ENCODE results near the gene PRSS38.

The PRSS38 gene

GRCh38 chr1:227803933-227804332 lies 11.5 kb upstream of the PRSS38 start:
- DNase-seq (ENCODE audit: low read depth, low spot score) = no peak
- Histone ChIP-seq H3K36me3 (ENCODE audit: insufficient read depth, low read length) (no peaks in the 10 kb centered on the region), H3K27ac (no peak overlapping the region), H3K4me3 (no peak overlapping the region), H3K9me3 (ENCODE audit: low read depth, low read length) (no peaks in the 10 kb centered on the region), H3K9ac (ENCODE audit: insufficient read length) (no peak overlapping the region)
- no peak for TF ChIP-seq EZH2 (IDR thresholded peaks at IDR 0.05)
- TF ChIP-seq FOXP2 (optimal IDR thresholded peaks at IDR 0.05; ENCODE audit: control extremely low read depth, extremely low read length, insufficient read depth) = no peak
- no peak for TF ChIP-seq POLR2AphosphoS5 (IDR thresholded peaks at IDR 0.05; ENCODE audit: borderline replicate concordance, low read depth, low read length)

- Histone ChIP-seq H3K4me3 (no peak overlapping the region), H3K9ac (ENCODE audit: insufficient read length) (no peak overlapping the region), H3K9me3 (ENCODE audit: low read depth, low read length) (no peaks in the 10 kb centered on the region), H3K27ac (no peak overlapping the region), H3K36me3 (ENCODE audit: insufficient read depth, low read length) (no peaks in the 10 kb centered on the region)
- no peak for TF ChIP-seq FOXP2 (optimal IDR thresholded peaks at IDR 0.05; ENCODE audit: control extremely low read depth, extremely low read length, insufficient read depth)
- no peak for TF ChIP-seq POLR2AphosphoS5 (IDR thresholded peaks at IDR 0.05; ENCODE audit: borderline replicate concordance, low read depth, low read length)
- no peak for TF ChIP-seq EZH2 (IDR thresholded peaks at IDR 0.05)
- DNase-seq (ENCODE audit: low read depth, low spot score) = no peak
These were observed 9.8 kb upstream of the PRSS38 start for GRCh38 chr1:227805606-227806197.

DNA sequence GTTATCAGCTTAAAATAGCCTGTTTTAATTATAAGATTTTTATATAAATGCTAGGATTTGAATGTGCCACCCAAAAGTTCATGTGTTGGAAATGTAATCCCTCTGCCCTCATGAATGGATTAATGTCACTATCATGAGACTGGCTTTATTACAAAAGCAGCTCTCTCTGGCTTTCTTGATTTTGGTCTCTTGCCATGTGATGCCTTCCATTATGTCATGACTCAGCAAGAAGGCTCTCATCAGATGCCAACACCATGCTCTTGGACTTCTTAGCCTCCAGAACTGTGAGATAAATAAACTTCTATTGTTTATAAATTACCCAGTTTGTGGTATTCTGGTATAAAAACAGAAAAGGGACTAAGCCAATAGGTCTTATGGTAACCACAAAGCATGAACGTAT lies 6.9 kb upstream of the PRSS38 start:
- H3K9ac ChIP-seq (ENCODE audit: insufficient read length) = no peak overlapping the region
- H3K27ac ChIP-seq = no peak overlapping the region
- no peak for TF ChIP-seq EZH2 (IDR thresholded peaks at IDR 0.05)
- TF ChIP-seq FOXP2 (optimal IDR thresholded peaks at IDR 0.05; ENCODE audit: control extremely low read depth, extremely low read length, insufficient read depth) = no peak
- no peak for TF ChIP-seq POLR2AphosphoS5 (IDR thresholded peaks at IDR 0.05; ENCODE audit: borderline replicate concordance, low read depth, low read length)
- no peak overlapping the region for H3K4me3 ChIP-seq
- no peaks in the 10 kb centered on the region for H3K9me3 ChIP-seq (ENCODE audit: low read depth, low read length)
- DNase-seq (ENCODE audit: low read depth, low spot score) = no peak
- no peaks in the 10 kb centered on the region for H3K36me3 ChIP-seq (ENCODE audit: insufficient read depth, low read length)

GRCh38 chr1:227809026-227809425 lies 6.4 kb upstream of the PRSS38 start:
- no peak for TF ChIP-seq POLR2AphosphoS5 (IDR thresholded peaks at IDR 0.05; ENCODE audit: borderline replicate concordance, low read depth, low read length)
- no peak for TF ChIP-seq EZH2 (IDR thresholded peaks at IDR 0.05)
- no peak for TF ChIP-seq FOXP2 (optimal IDR thresholded peaks at IDR 0.05; ENCODE audit: control extremely low read depth, extremely low read length, insufficient read depth)
- DNase-seq (ENCODE audit: low read depth, low spot score) = no peak
- H3K36me3 ChIP-seq (ENCODE audit: insufficient read depth, low read length) = no peaks in the 10 kb centered on the region
- no peak overlapping the region for H3K4me3 ChIP-seq
- H3K9me3 ChIP-seq (ENCODE audit: low read depth, low read length) = no peaks in the 10 kb centered on the region
- no peak overlapping the region for H3K9ac ChIP-seq (ENCODE audit: insufficient read length)
- H3K27ac ChIP-seq = no peak overlapping the region

- H3K9ac ChIP-seq (ENCODE audit: insufficient read length) = no peak overlapping the region
- H3K36me3 ChIP-seq (ENCODE audit: insufficient read depth, low read length) = no peaks in the 10 kb centered on the region
- H3K9me3 ChIP-seq (ENCODE audit: low read depth, low read length) = no peaks in the 10 kb centered on the region
- no peak overlapping the region for H3K4me3 ChIP-seq
- TF ChIP-seq FOXP2 (optimal IDR thresholded peaks at IDR 0.05; ENCODE audit: control extremely low read depth, extremely low read length, insufficient read depth) (no peak), EZH2 (IDR thresholded peaks at IDR 0.05) (no peak), POLR2AphosphoS5 (IDR thresholded peaks at IDR 0.05; ENCODE audit: borderline replicate concordance, low read depth, low read length) (no peak)
- H3K27ac ChIP-seq = no peak overlapping the region
- DNase-seq (ENCODE audit: low read depth, low spot score) = no peak
These were observed 1.5 kb upstream of the PRSS38 start for GRCh38 chr1:227813962-227814361.

DNA sequence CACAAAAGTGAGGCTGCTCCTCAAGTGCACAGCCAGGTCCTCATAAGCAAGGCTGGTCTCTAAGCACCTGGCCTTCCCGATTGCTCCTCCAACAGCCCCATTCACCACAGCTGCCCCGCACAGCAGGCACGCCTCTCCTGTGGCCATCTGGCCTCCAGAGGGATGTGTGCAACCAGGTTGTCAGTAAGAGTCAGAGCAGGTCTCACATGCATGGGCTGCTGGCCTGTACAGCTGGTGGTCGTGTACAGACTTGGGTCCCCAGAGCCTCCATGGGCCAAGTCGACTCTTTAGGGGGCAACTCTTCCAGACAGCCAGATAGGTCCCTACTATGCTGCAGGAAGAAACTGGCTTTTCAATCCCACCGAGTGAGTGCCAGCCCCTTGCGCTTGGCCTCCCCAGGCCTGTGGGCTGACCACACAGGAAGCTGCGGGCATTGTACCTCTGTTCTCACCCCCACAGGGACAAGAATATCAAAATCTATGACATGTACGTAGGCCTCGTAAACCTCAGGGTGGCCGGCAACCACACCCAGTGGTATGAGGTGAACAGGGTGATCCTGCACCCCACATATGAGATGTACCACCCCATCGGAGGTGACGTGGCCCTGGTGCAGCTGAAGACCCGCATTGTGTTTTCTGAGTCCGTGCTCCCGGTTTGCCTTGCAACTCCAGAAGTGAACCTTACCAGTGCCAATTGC lies 1.4 kb downstream of the PRSS38 start:
- Histone ChIP-seq H3K4me3 (no peak overlapping the region), H3K9ac (ENCODE audit: insufficient read length) (no peak overlapping the region), H3K27ac (no peak overlapping the region), H3K36me3 (ENCODE audit: insufficient read depth, low read length) (no peaks in the 10 kb centered on the region), H3K9me3 (ENCODE audit: low read depth, low read length) (no peaks in the 10 kb centered on the region)
- TF ChIP-seq EZH2 (IDR thresholded peaks at IDR 0.05) (no peak), POLR2AphosphoS5 (IDR thresholded peaks at IDR 0.05; ENCODE audit: borderline replicate concordance, low read depth, low read length) (no peak), FOXP2 (optimal IDR thresholded peaks at IDR 0.05; ENCODE audit: control extremely low read depth, extremely low read length, insufficient read depth) (no peak)
- no peak for DNase-seq (ENCODE audit: low read depth, low spot score)

DNA sequence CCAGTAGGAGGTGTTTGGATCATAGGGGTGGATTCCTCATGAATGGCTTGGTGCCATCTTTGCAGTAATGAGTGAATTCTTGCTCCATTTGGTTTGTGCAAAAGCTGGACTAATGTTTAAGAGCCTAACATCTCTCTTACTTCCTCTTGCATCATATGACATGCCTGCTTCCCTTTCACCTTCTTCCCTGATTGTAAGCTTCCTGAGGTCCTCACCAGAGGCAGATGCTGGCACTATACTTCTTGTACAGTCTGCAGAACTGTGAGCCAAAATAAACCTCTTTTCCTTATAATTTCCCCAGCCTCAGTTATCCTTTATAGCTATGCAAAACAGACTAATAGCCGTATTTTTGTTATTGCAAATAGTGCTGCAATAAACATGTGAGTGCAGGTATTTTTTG lies 8.1 kb downstream of the PRSS38 start:
- no peak overlapping the region for H3K27ac ChIP-seq
- no peaks in the 10 kb centered on the region for H3K36me3 ChIP-seq (ENCODE audit: insufficient read depth, low read length)
- no peak overlapping the region for H3K4me3 ChIP-seq
- TF ChIP-seq EZH2 (IDR thresholded peaks at IDR 0.05) (no peak), FOXP2 (optimal IDR thresholded peaks at IDR 0.05; ENCODE audit: control extremely low read depth, extremely low read length, insufficient read depth) (no peak), POLR2AphosphoS5 (IDR thresholded peaks at IDR 0.05; ENCODE audit: borderline replicate concordance, low read depth, low read length) (no peak)
- no peak for DNase-seq (ENCODE audit: low read depth, low spot score)
- no peaks in the 10 kb centered on the region for H3K9me3 ChIP-seq (ENCODE audit: low read depth, low read length)
- H3K9ac ChIP-seq (ENCODE audit: insufficient read length) = no peak overlapping the region

DNA sequence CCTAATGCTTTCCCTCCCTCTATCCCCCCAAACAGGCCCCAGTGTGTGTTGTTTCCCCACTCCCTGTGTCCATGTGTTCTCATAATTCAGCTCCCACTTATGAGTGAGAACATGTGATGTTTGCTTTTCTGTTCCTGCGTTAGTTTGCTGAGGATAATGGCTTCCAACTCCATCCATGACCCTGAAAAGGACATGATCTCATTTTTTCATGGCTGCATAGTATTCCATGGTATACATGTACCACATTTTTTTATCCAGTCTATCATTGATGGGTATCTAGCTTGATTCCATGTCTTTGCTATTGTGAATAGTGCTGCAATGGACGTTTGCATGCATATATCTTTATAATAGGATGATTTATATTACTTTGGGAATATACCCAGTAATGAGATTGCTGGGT lies 8.7 kb downstream of the PRSS38 start:
- H3K4me3 ChIP-seq = no peak overlapping the region
- H3K9ac ChIP-seq (ENCODE audit: insufficient read length) = no peak overlapping the region
- DNase-seq (ENCODE audit: low read depth, low spot score) = no peak

More for the DNA sequence above, 8.7 kb downstream of the PRSS38 start:
- TF ChIP-seq EZH2 (IDR thresholded peaks at IDR 0.05) = no peak
- no peak for TF ChIP-seq FOXP2 (optimal IDR thresholded peaks at IDR 0.05; ENCODE audit: control extremely low read depth, extremely low read length, insufficient read depth)
- no peak for TF ChIP-seq POLR2AphosphoS5 (IDR thresholded peaks at IDR 0.05; ENCODE audit: borderline replicate concordance, low read depth, low read length)
- H3K36me3 ChIP-seq (ENCODE audit: insufficient read depth, low read length) = no peaks in the 10 kb centered on the region
- H3K9me3 ChIP-seq (ENCODE audit: low read depth, low read length) = no peaks in the 10 kb centered on the region
- no peak overlapping the region for H3K27ac ChIP-seq
